HG03108 (cell line): ENCODE results near the gene STOML2.

Source experiments
- ATAC-seq: cut with Tn5 transposase; IDR thresholded peaks from one replicate; pipeline ENCODE4 v1.9.1; 2021; ENCODE audit warnings: moderate library complexity; ENCODE audit not compliant: unreplicated experiment

STOML2 gene

DNA sequence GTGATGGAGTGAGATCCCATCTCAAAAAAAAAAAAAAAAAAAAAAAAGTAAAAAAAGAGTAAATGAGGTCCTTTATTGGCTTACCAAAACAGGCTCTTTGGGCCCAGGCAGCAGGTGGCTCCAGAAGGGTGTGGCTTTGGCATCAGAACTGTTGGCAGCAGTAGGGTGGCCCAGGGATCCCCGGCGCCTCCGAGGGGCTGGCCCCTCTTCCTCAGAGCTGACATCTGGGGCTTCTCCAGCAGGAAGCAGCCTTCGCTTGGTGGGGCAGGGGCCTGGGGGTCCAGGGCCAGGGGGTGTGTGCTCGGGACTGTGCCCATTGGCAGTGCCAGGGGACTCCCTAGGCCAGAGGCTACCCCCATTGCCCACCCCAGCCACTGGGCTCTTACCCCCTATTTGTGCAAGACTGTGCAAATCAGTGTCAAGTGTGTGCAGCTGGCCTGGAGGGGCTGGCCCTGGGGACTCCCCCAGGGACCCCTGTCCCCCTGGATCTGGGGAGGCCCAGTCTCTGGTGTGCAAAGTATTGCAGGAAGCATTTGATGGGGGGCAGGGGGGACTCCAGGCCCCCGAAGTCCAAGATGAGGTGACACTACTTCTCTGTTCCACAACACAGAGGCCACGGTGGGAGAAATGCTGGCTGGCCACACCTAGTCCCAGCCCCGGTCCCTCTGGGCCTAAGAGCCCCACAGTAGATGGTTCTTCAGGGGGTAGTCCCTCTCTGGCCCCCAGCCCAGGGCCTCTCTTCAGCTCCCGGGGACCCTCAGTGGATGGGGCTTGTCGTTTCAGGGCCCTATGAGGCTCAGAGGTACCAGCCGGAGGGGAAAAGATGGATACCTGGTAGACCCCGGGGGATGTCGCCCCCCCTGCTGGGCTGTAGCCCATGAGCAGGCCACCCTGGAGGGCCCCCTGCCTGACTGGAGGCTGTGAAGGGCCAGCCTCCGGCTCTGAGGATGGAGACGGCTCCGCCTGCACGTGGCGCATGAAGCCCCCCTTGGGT is 4.7 kb upstream of the STOML2 start:
- ATAC-seq: no peak

DNA sequence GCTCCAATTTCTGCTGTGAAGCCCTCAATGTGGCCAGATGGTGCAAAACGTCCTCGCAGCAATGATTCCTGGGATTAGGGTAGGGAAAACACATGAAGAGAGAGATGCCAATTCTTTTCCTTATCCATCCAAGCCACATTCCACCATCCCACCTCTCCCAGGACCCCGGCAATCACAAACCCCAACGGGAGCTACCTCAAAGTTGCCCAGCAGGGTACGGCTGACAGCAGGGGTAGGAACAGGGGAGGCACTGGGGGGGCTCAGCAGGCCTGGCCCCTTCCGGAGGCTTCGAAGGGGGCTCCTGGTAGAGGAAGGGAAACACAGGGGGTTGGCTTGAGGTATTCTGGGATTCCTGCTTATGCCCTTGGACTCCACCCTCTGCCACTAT is 3.4 kb upstream of the STOML2 start:
- ATAC-seq: no peak

DNA sequence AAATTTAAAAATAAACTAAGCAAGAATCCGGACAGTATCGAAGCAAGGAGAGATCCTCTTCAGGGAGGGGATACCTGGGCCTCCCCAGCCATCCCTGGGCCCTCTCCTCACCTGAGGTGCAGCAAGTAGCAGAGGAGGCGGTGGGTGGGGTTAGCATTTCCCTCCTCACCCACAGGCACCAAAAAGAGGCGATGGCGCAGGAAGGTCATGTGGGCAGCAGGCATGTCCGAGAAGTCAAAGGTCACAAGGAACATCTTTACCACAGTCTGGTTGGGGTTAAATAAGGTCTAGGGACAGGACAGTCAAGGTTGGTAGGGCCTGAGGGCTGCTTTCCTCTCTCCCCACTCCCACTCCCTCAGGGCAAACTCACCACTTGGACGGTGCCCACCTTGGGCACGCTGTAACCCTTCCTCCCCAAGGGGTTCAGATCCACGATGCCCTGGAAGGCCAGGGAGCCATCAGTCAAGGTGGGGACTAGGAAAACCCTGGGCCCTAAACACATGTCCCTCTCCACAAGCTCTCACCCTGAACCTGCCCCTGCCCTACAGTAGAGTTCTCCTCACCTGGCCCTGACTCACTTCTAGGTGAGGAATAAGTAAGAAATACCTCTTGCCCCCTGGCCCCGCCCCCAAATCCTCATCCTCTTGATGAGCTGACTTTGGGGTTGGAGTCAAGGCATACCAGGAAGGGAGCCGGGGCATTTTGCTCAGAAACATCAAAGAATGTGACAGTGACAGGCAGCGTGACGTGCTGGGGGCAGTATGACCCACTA is 2.8 kb upstream of the STOML2 start:
- ATAC-seq: no peak

GRCh38 chr9:35105126-35105525 is 2.2 kb upstream of the STOML2 start:
- ATAC-seq: no peak

DNA sequence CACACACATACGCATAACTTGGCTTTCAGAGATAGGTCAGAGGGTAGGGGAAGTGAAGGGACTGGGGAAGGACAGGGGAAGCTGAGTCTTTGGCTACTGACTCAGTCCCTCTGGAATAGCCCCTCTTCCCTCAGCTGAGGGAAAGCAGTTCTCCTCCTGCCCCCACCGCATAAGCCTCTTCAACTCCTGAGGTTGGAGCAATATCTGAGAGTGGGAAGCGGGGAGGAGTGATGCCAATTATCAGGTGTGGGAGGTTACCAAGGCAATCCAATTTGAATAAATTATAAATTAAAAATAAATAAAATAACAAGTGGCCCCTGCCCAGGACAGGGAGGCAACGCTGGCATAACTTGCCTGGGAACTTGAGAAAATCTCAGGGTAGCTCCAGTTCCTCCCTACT is 1.7 kb upstream of the STOML2 start:
- ATAC-seq: no peak

GRCh38 chr9:35103660-35104191 is 795 bp upstream of the STOML2 start:
- no peak for ATAC-seq

GRCh38 chr9:35102465-35102768 is 514 bp downstream of the STOML2 start:
- ATAC-seq: no peak

- ATAC-seq: no peak
These were observed 5.4 kb downstream of the STOML2 start for GRCh38 chr9:35097573-35097972.

DNA sequence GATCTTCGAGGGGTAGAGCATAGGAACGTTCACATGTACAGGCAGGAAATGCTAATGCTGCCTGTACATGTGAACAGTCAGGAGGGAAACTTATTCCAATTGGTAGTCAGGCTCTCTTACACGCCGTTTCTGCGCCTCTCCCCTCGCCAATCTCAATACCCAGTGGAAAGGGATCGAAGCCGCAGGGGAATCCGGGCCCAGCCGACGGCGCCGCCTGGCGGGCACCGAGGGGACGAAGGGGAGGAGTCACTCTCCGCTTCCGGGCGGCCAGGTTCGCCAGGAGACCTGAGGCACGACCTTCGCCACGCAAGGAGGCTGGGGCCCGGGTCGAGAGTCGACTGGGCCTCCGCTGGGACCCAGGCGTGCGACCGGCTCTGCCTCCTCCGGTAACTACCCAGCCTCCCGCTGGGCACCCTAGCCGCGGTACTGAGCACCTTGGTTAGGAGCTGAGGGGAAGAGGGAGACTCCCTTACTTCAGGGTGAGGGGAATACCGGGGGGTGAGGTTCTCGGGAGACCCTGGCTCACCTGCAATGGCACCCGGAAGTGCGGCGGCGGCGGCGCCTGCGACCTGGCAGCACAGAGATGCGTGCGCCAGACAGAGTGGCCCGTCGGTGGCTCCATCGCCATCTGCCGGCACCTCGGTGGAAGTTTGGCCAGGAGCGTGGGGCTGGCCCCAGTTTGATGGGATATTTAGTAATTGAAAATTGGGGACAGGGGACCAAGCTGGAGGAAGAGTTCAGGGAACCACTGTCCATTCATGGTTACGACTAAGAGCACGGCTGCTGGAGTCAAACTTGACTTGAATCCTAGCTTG is 6.7 kb downstream of the STOML2 start, which contains the start of gene PIGO:
Gene PIGO, minus strand, starts transcription at position 557 of the 815 bp plus-strand sequence. CDS start 1,026 bp downstream, outside the sequence.
- ATAC-seq: peak; percentile 91

DNA sequence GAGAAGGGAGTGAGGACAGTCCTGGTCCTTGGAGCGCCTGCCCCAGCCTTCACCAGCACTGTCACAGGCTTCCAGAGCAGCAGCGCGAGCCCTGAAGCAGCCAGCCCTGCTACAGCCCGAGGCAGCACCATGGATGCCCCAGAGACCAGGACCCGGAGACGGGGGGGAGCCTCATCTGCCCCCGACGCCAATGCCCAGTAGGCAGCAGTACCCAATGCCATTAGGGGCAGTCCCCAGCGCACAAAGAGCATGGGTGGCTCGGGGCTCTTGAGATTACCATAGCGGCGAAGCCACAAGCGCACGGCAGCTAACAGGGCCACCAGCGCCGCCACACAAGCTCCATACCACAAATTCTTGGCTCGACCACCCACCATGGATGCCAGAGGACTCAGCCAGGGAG is 11.4 kb downstream of the STOML2 start:
- no peak for ATAC-seq

DNA sequence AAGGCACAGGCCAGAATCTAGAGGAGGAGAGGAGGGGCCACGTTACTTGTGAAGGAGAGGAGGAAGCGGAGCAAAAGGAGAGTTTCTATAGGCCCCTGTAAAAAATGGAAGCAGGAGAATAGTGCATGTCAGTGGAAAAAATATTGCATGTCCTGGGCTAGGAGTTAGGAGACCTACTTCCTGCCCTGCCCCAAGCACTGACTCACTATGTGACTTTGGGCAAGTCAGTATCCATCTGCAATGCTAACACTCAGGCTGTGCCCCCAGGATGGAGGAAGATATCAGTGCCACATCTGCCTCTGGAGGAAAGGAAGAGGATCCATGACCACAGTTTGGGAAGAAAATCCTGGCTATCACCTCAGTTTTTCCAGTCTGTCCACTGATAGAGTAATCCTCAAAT is 13.5 kb downstream of the STOML2 start:
- no peak for ATAC-seq

DNA sequence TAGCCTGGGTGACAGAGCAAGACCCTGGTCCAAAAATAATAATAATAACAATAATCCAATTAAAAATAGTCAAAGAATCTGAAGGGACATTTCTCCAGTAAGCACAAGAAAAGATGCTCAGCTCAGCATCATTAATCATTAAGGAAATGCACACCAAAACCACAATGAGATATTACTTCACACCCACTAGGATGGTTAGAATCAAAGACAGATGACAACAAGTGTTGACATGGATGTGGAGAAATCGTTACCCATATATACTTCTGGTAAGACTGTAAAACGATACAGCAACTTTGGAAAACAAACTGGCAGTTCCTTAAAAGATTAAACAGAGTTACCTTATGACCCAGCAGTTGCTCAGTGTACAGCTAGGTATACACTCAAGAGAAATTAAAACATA is 17.9 kb downstream of the STOML2 start:
- no peak for ATAC-seq

DNA sequence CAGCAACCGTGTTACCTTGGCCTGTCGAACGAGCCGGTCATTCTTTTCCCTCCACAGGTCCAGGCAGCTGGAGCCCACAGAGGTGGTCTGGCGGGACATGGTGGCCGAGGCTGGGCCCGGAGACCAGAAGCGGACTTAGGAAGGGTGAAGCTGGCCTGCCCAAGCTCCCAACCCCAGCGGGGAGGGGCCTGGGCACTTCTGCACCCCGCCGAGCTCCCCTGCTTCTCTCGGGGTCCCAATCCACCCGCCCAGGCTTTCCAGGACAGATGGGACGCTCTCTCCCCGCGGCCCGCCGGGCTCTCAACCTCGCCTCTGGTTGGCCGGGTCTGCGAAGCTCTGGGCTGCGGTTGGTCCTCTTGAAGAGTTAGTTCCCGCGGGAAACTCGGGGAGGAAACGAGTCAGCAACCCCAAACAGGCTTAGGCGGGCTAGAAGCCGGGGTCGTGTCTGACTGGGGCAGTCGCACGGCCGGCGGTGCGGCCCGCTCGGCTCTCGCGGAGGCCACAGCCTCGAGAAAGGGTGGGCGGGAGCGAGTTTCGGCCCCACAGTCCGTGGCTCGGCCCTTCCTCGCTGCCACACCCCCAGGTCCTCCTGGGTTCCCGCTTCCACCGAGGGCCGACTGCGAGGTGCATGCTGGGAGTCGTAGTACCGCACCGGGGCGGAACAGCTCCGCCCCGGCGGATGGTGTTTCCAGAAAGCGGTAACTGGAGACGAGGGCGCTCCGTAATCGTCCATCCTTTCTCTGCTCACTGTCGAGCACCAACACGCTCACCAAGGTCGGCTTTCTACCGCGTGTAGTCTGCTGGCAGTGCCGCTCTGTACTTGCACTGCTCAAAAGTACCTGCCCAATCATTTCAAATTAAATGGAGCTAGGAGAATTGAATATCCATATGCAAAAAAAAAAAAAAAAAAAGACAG is 23.2 kb downstream of the STOML2 start, which contains the start of gene FANCG:
Gene FANCG, minus strand, starts transcription at position 517 of the 916 bp plus-strand sequence. Its CDS starts 418 bp downstream, at position 99.
- ATAC-seq: peak; percentile 92

GRCh38 chr9:35079041-35079425 is 23.9 kb downstream of the STOML2 start:
- ATAC-seq: no peak

DNA sequence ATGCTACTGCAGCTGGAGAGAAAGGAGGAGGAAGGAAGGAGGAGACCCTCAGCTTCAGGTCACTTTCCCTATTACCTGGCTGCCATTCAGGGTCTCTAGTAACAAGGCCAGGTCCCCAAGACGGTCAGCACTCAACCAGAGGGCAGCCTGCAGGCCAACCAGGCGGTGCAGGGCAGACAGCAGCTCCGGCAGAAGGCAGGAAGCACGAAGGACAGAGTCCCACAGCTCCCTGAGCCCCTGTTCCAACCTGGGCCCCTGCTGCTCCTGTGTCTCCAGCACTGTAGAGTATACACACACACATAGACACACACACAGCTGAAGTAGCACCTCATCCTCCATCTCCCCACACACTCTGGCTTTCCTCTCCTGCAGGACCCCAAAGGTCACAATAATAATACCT is 24.9 kb downstream of the STOML2 start:
- ATAC-seq: no peak

- ATAC-seq: no peak
These were observed 26.1 kb downstream of the STOML2 start for GRCh38 chr9:35076848-35077247.

- no peak for ATAC-seq
These were observed 27.6 kb downstream of the STOML2 start for GRCh38 chr9:35075358-35075757.

- ATAC-seq: no peak
These were observed 28.1 kb downstream of the STOML2 start for GRCh38 chr9:35074791-35075190.

GRCh38 chr9:35074141-35074540 is 28.8 kb downstream of the STOML2 start:
- ATAC-seq: no peak

DNA sequence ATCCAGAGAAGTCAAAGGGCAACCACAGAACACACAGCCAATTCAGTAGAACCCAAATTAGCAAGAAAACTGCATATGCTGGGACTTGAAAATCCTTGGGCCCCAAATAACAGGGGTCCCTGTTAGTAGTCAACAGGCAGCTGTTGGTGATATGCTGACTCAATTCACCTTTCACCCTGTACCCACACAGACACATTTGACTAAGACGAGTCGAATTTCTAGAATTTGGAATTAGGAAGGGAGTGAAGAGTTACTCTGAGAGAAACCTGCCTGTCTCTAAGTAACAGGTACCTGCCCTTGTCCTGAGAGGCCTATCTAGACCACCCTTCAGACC is 29.7 kb downstream of the STOML2 start:
- no peak for ATAC-seq
